ENCODE results near the gene OSBPL5.
"Not testable (repeated sequence)": the region's sequence is repeated elsewhere in the genome, so short reads cannot be mapped to it uniquely, and the experiment has no call there.

Gene OSBPL5

DNA sequence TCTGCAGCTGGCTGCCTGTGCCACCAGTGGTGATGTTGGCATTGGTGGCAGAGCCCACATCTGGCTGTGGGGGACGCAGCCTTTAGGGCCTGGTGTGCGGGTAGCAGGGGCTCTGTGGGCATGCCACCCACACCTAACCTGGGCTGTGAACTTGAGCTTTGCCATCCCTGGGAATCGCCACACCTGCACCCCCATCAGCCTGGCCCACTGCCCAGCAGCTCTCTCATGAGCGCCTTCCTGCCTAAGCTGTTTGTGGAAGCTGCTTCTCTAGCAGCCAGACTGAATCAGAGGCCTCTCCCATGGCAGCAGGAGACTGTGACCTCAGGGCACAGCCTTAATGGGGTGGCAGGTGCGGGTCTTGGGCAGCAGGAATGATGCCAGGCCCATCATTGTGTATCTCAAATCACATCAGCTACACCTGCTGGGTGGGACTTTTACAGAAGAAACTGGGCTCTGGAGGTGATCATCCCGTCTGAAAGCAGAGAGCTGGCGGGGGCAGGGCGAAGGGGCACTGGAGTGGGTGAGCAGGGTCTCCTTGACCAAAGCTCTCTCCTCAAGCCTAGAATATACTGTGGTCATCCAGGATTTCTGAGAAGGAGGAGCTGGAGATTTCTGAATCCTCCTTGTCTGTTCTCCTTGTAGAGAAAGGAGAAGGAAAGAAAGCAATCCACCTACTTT, 90.1 kb downstream of the OSBPL5 start:
- no peak for DNase-seq

DNA sequence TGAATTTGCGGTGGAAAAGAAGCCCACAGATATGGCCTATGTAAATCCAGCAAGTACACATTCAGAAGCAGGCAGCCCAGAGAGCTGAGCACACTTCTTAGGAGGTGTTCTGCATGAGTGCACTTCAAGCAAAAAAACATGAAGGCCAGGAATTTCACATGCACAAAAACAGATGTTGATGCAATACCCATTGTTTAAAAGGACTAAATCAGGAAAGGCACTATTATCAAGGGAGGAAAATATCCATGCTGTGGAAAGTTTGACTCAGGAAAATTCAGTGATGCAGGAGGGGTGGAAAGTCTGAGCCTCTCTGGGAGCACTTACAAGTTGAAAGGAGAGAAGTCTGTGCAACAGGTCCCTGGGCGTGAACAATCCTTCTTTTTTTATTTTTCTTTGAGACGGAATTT, 92.1 kb downstream of the OSBPL5 start:
- peak; percentile 34 for DNase-seq

DNA sequence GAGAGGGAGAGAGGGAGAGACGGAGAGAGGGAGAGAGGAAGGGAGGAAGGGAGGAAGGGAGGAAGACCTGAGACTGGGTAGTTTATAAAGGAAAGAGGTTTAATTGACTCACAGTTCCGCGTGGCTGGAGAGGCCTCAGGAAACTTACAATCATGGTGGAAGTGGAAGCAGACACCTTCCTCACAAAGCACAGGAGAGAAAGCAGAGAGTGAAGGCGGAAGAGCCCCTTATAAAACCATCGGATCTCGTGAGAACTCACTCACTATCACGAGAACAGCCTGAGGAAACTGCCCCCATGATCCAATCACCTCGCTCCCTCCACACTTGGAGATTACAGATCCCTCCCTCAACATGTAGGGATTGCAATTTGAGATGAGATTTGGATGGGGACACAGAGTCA, 95.7 kb downstream of the OSBPL5 start:
- DNase-seq = no peak

DNA sequence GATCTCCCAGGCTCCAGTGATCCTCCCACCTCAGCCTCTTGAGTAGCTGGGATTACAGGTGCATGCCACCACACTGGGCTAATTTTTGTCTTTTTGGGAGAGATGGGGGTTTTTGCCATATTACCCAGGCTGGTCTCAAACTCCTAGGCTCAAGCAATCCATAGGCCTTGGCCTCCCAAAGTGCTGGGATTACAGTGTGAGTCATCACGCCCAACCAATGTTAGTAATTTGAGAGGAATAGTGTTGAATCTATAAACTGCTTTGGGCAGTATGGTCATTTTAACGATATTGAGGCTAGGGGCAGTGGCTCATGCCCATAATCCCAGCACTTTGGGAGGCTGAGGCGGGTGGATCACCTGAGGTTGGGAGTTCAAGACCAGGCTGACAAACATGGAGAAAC, 98.8 kb downstream of the OSBPL5 start:
- not testable (repeated sequence) for DNase-seq

DNA sequence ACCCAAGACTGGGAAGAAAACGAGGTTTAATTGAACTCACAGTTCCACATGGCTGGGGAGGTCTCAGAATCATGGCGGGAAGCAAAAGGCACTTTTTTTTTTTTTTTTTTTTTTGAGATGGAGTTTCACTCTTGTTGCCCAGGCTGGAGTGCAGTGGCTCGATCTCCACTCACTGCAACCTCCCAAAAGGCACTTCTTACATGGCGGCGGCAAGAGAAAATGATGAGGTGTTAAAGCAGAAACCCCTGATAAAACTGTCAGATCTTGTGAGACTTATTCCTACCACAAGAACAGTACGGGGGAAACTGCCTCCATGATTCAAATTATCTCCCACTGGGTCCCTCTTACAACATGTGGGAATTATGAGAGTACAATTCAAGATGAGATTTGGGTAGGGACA, 100.4 kb downstream of the OSBPL5 start:
- DNase-seq = not testable (repeated sequence)

DNA sequence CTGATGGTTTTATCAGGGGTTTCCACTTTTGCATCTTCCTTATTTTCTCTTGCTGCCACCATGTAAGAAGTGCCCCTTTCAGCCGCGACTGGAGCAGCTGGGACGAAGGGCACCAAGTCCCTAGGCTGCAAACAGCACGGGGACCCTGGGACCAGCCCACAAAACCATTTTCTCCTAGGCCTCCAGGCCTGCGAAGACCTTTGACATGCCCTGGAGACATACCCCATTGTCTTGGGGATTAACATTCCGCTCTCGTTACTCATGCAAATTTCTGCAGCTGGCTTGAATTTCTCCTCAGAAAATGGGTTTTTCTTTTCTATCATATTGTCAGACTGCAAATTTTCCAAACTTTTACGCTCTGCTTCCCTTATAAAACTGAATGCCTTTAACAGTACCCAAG, 101.2 kb downstream of the OSBPL5 start:
- not testable (repeated sequence) for DNase-seq

DNA sequence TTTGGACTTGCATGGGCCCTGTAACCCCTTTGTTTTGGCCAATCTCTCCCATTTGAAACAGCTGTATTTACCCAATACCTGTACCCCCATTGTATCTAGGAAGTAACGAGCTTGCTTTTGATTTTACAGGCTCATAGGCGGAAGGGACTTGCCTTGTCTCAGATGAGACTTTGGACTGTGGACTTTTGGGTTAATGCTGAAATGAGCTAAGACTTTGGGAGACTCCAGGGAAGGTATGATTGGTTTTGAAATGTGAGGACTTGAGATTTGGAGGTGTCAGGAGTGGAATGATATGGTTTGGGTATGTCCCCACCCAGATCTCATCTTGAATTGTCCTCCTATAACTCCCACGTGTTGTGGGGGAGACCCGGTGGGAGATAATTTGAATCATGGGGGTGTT, 101.7 kb downstream of the OSBPL5 start:
- DNase-seq = not testable (repeated sequence)

DNA sequence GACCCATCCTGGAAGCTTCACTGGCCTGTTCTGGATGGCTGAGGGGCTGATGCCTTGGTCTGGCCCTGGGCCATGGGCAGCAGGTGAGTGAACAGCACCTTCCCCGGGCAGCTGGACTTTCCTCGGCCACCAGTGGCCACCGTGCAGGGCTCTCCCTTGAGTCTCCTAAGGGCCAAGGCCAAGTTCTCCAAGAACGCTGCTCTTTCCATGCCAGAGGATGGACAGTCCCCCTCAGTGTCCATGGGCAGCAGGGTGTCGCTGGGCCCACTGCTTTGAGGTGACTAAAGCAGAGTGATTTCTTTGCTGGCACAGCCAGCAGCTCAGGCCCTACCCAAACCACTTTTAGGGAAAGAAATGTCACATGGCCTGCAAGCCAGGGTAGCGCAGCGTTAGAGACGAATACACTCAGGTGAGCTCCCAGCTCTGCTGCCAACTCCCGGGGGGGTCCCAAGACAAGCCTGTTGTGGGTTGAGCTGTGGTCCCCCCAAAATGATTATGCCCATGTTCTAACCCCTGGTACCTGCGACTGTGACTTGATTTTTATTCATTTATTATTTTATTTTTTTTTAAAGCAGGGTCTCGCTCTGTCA, 104.6 kb downstream of the OSBPL5 start:
- DNase-seq = no peak

DNA sequence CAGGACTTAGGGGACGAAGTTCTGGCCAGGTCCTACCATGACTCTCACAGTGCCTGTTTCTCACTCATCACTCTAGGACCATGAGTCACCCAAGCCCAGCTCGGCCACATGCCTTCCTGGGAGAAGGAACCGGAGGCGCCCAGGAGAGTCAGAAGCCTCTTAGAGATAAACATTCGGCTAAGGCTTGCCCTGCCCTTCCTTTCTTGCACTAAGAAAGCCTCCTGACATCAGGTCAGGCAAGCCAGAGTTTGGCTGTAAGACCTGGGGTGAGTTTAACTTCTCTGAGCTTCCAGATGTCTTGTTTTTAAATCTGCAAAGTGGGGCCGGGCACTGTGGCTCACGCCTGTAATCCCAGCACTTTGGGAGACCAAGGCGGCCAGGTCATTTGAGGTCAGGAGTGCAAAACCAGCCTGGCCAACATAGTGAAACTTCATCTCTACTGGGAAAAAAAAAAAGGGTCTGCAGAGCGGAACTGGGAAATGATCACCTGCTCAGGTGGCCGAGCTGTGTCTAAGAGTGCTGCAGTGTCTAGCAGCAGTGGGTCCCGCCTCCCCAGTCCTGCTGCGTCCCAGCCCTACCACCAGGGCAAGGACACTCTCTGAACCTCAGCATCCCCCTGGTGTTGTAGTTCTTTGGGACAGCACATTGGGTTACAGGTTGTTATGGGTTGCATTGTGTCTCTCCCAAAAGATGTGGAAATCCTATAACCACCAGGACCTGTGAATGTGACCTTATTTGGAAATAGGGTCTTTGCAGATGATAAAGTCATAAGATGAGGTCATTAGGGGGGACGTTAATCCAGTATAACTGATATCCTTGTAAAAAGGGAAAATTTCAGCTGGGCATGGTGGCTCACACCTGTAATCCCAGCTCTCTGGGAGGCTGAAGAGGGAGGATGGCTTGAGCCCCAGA, 106.1 kb downstream of the OSBPL5 start:
- no peak for DNase-seq

DNA sequence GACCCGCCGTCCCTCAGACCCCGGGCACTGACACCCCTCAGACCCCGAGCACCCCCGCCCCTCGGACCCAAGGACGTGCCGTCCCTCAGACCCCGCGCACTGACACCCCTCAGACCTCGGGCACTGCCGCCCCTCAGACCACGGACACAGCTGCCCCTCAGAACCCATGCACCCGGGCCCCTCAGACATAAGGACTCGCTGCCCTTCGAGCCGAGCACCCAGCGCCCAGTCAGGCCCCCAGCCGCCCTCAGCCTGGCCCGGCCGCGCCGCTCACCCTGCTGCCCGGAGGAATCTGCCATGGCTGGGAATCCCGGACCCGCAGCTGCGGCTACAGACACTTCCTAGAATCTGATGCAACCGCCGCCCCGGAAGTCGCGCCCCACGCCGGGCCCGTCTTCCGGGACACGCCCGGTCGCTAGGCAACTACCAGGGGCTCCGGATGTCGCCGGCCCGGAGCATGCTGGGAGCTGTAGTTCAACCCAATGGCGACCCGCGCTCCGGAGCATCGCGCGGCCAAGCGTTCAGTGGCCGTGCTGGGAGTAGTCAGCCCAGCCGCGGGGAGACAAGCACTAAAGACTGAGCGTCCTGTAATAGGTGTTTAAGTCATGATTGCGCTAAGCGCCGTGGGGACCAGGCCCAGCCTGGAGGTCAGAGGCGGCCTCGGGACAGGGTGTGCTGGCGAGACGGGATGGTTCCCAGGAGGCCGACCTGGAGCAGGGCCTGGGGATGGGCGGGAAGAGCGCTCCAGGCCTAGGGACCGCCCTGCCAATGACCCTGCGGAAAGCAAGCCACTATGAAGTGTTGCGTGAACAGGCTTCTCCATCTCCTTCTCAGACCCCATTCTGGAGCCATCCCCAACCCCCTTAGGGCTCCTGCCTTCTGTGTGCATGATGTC, 107.8 kb downstream of the OSBPL5 start, which contains the start of gene CARS1:
Gene CARS1, minus strand, starts transcription at position 355 of the 895 bp plus-strand sequence. Its CDS starts 56 bp downstream, at position 299.
- peak; percentile 91 for DNase-seq

DNA sequence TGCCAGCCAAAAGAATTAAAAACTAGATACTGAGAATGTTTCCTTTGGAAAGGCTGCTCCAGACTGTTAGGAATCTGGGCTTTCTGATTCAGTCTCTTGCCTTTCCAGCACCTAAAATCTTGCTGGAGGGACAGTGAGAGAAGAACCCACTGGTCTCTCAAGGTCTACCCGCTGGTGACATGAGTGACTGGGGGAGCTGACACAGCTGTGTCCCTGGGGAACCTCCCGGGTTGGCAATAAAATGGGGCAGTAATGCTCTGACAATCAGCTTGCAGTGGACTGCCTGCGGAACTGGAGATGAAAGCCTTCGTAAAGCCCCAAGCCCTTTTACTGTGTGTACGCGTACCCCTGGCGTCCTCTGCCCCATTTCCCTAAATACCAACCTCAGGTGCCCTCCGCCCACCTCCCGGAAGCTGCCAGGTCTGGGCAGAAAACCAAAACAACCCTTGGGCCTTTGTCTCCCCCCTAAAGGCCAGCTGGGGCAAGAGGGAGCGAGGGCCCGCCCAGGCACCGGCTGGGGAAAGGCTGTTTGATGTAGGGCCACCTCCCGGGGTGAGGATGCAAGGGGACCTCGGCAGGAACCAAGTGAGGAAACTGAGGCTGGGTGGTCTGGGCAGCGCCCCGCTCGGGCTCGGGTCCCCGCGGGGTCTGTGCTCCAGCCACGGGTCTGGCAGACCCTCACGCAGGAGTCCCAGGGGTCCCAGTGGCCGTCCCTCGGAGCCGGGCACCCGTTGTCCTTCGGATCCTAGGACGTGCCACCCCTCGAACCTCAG, 108.6 kb downstream of the OSBPL5 start:
- no peak for DNase-seq

DNA sequence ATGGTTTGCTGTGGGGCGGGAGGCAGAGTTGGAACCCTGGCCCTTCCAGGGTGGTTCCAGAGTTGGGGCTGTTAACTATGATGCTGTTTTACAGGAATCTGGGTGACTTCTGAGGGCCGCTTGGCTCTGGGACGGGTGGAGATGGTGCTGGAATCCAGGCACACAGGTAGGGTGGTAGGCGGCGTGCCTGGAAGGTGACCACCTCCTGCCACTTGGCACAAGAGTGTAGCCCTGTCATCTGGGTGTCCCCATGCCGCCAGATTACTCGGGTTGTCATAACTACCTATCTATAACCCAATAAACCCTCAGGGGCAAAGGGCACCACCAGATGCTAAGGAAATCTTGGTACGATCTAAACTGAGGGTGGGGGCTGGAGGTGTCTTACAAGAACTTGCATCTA, 109.2 kb downstream of the OSBPL5 start:
- DNase-seq = no peak

DNA sequence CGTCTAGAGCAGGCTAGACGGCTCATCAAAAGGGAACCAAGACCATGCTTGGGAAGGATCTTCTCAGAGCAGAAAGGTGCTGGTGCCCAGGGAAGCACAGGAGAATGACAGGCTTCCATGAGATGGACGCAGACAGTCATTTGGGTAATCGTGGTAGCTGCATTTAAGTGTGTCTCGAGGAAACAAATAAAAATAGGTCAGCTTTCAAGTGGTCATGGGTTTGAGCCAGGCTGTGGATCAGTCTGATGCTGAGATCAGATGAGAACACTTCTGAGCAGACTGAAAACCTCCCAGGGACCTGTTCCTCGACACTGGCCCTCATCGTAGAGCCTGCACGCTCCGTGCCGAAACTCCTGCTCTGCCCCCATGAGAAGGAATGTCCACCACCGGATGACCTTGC, 112.5 kb downstream of the OSBPL5 start:
- no peak for DNase-seq

DNA sequence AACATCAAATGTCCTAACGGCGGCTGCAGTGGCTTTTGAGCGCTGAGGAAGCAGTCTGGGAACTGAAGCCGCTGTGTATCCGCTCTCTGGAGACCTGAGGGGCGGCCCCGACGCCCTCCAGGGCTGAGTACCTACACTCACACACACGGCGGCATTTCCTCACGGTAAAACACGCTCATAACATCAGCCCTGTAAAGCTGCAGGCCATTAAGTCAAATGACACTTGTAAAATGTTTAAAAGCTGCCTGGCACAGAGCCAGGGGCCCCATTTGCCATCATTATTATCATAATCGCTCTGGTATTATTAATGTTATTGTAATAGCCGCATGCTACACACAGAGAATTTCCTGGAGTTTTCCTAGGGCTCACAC, 113.0 kb downstream of the OSBPL5 start:
- DNase-seq = no peak

DNA sequence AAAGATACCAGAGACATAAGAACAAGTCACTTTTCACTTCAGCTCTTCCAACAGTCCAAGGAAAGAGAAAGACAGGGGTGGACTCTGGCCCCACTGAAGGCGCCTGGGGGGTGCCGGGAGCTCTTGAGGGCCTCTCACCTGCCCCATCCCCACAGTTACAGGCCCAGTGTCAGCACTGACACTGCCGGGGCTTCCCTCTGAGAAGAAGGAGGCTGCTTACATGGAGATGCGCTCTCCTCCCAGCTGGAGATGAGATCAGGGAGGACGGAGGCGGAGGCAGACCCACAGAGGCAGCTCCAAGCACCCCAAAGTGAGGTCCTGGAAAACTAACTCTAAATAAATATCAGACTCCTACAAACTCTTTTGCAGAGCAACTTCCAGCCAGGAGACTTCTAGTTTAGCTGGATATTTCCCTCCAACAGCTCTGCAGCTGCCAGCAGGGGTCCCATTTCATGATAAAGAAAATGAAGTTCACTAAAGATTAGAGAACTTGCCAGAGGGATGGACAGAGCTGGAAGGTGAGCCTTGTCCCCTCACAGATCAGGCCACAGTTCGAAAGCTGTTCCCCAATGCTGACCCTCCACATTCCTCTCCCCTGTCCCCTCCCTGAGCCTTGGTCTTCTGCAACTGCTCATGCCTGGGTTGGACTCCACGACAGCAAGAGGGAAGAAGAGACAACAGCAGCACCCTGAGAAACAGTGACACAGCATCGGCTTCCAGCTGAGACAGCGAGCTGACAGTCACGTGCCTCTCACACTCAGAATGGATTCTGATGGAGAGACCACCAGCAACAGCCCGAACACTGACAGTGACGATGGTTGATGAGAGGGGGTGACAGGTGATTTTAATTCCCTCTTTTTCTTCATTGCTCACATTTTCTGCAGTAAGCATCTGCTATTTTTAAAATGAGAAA, 113.7 kb downstream of the OSBPL5 start:
- DNase-seq = no peak

DNA sequence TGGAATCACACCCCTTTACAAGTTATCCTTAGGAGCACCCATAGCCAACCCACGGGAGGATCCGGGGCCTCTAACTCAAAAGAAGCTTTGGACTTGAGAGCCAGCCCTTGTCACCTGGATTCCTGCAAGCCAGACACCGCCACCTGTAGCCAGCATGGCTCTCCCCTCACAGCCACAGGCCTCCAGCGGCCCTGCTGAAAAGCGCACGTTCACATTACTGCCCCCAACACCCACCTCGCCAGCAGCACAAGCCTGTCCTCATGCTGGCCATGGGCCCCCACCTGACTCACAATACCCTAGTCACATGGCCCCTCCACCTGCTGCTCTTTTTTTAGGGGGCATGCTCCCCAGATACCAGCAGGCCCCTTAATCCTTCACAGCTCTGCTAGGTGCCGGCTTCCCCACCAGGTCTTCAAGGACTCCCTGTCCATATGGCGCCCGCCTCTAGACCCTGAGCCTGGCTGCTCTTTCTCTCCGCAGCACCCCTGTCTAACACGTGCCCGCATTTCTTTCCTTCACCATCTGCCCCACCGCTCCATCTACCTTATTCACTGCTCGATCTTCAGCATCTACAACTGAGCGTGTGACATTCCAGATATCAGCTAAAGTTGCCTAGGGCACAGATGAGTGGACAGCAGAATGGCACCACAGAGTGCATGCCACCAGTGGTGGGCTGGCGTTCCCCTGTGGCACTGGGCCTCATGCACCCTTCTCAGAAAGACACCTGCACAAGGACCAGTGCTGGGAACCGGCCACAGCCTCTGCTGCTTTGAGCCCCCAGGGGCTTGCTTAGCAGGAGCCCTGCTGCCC, 114.5 kb downstream of the OSBPL5 start:
- no peak for DNase-seq

DNA sequence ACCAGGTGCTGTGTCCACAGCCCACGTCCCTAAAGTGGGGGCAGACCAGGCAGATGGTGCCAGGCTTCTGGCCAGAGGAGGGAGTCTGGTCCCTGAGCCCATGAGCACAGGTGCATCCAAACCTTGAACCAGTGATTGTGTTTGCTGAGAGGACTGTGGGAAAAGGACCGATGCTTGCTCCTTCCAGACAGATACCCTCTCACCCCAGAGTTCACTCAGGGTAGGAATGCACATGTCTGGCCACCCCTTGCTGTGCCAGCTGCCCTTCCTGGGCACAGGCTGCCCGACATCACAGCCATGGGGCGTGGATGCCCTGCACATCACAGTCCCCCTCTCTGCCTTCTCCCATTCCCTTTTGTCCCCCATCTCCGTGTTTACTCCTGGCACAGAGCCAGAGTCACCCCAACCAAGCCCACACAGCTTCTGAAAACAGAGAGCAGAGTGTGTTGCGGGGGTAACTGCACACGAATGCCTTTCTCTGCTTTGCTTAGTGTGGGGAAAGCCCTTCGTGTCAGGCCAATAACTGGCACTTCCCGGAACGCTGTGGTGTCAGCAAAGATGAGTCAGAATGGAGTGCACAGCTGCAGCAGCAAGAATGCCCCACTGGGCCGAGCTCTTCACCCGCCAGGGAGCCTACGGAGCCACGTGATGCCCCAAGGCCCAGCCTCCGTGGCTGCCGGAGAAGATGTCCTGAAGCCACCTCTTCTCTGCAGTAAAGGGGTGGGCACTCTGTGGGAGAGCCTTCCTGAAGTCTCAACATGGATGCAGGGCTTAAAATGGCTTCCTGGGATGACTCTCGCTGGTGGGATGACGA, 115.5 kb downstream of the OSBPL5 start:
- no peak for DNase-seq

DNA sequence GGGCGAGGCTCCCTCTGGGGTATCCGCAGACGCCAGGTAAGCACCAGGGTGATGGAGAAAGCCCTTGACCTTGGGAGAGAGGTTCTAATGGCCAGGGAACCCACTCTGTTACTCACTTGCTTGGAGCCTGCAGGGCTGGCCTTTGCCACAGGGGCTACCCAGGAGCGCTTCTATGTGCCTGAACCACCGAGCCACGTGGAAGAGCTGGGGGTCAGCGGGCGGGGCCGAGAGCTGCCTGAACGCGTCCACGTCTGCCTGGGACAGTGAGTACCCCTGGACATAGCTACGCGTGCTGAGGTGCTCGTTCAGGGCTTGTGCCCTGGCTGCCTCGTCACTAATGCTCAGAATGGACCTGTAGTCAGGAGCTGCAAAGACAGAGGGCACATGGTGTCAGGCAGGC, 117.5 kb downstream of the OSBPL5 start:
- no peak for DNase-seq

DNA sequence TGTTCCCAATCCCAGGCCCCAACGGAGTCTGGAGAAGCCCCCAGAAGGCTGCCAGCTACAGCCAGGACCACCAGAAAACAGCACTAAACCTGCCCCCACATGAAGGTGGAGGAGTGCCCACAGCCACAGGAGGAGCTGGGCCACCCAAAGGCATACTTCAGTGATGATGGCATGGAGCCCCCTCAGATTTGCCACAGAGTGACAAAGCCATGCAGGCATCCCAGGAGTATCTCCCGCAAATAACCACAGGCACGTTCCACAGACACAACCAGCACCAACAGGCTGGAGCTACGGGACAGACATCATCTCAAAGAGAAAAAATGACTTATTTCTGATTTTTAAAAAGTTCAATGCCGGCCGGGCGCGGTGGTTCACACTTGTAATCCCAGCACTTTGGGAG, 118.5 kb downstream of the OSBPL5 start:
- DNase-seq = no peak
